GM19023 (cell line): ENCODE results near the gene PKN3.

ENCODE experiments used
- ATAC-seq: cut with Tn5 transposase; IDR thresholded peaks from one replicate; pipeline ENCODE4 v1.9.1; 2021; ENCODE audit warnings: mild to moderate bottlenecking, moderate library complexity; ENCODE audit not compliant: unreplicated experiment

The PKN3 gene

GRCh38 chr9:128715436-128715750 is 13.1 kb downstream of the PKN3 start:
- ATAC-seq: no peak

DNA sequence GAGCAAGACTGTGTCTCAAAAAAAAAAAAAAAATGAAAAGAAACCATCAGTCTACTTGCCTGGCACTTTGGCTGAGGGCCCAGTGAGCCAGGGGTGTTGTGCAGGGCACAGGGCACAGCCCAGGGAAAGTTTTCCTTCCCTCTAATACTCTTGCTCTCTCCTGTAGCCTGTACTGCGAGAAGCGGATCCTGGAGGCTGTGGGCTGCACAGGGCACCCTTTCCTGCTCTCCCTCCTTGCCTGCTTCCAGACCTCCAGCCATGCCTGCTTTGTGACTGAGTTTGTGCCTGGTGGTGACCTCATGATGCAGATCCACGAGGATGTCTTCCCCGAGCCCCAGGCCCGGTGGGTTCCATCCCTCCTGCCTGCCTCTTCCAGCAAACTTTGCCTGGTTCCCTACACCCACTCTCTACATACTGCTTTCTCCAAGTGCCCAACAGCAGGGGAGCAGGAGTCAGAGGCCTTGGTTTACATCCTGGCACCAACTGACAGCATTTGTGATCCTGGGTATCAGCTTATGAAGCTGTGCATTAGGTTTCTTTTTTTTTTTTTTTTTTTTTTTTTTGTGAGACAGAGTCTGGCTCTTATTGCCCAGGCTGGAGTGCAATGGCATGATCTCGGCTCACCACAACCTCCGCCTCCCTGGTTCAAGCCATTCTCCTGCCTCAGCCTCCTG is 14.4 kb downstream of the PKN3 start:
- ATAC-seq: no peak

GRCh38 chr9:128718047-128718446 is 15.7 kb downstream of the PKN3 start:
- no peak for ATAC-seq

GRCh38 chr9:128718475-128718874 is 16.2 kb downstream of the PKN3 start:
- ATAC-seq: no peak

DNA sequence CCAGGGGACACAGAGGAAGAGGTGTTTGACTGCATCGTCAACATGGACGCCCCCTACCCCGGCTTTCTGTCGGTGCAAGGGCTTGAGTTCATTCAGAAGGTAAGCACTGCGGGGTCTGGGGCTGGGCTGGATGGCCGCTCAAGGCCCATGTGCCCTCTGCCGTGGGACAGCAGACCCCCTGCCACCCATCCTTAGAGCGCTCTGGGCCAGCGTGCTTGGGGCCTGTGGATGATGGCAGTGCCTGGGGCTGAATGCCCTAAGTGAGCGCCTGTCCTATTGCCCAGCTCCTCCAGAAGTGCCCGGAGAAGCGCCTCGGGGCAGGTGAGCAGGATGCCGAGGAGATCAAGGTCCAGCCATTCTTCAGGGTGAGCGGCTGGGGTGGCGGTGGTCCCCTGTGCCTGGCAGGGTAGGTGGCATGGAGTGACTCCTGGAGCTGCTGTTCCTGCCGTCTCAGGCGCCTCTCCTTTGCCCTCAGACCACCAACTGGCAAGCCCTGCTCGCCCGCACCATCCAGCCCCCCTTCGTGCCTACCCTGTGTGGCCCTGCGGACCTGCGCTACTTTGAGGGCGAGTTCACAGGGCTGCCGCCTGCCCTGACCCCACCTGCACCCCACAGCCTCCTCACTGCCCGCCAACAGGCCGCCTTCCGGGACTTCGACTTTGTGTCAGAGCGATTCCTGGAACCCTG is 17.8 kb downstream of the PKN3 start:
- ATAC-seq: no peak

GRCh38 chr9:128720841-128721486 is 18.7 kb downstream of the PKN3 start:
- ATAC-seq: no peak

DNA sequence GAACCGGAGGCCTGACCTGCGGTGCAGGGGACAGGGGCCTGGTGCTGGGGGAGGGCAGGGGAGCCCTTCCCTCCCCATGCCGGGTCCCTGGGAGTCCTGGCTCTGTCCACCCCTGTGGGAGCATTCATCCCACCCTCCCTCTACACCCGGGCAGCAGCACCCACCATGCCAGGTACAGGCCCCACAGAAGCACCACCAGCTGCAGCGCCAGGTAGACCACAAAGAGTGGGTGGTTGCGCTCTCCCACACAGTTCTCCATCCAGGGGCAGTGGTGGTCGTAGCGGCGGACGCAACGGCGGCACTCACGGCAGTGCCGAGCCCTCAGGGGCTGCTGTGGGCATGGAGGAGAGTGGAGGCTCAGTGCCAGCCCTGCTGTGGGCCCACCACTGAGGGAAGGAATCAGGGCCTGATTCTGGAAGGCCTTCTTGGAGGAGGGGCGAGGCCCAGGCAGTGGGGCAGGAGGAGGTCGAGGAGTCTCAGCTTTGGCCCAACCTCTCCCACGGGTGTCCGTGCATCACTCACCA is 19.2 kb downstream of the PKN3 start:
- no peak for ATAC-seq

DNA sequence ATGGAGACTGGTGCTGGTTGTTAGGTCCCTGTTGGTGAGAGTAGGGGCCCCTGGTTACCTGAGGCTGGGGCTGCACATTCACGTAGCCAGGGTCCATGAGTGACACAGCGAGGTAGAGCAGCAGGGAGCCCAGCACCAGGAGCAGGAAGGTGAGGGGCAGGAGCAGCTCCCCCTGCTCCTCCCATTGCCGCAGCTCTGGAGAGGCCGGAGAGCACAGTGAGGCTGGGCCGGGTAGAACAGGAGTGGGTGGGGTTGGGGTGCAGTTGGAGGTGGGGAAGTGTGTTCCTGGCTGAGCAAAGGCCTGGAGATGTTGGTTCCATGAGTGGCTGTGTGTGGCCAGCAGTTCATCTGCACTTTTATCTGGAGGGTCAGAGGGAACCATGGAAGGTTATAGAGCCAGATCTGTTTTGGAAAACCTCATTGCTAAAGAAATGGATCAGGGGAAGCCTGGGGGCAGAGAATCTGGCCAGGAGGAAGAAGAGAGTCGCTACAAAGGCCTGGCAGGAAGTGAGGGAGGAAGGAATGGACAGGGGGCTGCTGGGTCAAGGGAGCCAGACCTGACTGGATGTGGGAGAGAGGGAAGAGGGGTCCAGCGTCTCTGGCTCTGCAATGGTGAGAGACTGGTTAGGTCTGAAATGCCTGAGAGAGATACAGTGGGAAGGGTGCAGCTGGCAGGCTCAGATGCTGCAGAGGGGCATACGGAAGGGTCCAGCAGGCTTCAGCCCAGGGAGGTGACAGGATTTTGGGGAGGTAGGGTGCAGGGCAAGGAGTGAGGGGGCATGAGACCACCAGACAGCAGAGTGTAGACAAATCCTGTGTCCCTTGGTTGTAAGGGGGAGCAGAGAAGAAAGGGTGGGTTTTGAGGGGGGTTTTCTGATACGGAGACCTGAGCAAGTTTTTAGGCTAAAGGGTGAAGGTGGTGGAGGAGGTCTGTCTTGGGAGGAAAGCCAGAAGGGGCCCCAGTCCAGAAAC is 20.4 kb downstream of the PKN3 start:
- no peak for ATAC-seq

- ATAC-seq: no peak
Measured at GRCh38 chr9:128723352-128723865, 21.1 kb downstream of the PKN3 start.

GRCh38 chr9:128723866-128724743 is 21.8 kb downstream of the PKN3 start, which contains the start of gene ZDHHC12:
Gene ZDHHC12, minus strand, starts transcription at chr9:128724127. Its CDS starts 34 bp downstream, at chr9:128724093.
- ATAC-seq: peak; percentile 95

DNA sequence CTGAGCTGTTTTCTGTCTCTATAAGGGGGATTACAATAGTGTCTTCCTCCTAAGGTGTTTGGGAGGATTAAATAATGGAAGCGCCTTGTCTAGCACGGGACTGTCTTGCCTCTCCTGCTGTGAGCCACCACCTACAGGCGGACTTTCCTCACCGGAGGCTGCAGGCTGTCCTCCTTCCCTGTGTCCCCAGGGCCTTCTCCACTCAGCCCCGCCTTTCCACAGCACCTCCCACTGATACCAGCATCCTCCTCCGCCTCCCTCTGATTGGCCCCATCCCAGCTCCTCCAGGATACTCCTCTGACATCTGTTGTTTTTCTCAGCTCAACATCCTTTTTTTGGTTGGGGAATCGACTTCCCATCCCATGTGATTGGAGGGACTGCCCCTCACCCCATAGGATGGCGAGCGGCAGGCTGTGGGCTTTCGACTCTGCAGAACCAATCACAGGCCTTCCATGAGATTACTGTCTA is 22.5 kb downstream of the PKN3 start:
- ATAC-seq: no peak

DNA sequence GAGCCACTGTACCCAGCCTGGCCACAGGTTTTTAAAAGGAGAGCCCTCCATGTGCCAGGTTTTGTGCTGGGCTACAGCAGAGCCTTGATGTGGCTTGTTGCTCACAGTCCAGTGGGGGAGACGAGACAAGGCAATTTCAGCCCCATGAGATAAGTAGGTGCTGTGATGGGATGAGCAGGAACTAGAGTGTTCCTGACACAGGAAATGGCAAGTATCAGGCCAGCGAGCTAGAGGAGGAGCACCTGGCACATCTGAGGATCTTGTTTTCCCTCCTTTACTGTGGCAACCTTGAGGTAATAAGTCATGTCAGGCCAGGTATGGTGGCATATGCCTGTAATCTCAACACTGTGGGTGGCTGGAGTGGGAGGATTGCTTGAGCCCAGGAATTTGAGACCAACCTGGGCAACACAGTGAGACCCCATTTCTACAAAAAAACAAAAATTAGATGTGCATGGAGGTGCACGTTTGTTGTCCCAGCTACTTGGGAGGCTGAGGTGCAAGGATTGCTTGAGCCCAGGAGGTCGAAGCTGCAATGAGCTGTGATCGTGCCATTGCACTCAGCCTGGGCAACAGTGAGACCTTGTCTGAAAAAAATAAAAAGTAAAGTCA is 25.4 kb downstream of the PKN3 start:
- no peak for ATAC-seq

GRCh38 chr9:128728298-128728697 is 26.0 kb downstream of the PKN3 start:
- no peak for ATAC-seq

GRCh38 chr9:128729302-128729701 is 27.0 kb downstream of the PKN3 start:
- ATAC-seq: no peak

GRCh38 chr9:128729766-128730517 is 27.6 kb downstream of the PKN3 start:
- no peak for ATAC-seq

GRCh38 chr9:128731093-128731492 is 28.8 kb downstream of the PKN3 start:
- no peak for ATAC-seq

DNA sequence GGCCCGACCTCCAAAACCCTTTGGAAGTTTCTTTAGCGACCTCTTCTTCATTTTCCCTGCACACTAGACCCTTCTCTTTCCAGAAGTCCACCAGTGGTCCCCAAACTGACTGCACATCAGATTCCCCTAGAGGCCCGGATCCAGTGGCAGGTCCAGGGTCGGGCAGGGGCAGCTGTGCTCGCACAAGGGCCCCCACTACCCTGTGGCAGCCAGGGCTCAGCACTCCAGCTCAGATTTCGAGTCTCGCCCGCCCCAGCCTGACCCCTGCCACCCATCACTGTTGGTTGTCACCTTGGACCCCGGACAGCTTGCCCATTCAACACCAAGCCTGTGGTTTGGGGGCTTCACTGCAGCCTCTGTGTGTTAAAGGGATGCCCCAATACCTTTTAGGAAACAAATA is 29.4 kb downstream of the PKN3 start:
- no peak for ATAC-seq

DNA sequence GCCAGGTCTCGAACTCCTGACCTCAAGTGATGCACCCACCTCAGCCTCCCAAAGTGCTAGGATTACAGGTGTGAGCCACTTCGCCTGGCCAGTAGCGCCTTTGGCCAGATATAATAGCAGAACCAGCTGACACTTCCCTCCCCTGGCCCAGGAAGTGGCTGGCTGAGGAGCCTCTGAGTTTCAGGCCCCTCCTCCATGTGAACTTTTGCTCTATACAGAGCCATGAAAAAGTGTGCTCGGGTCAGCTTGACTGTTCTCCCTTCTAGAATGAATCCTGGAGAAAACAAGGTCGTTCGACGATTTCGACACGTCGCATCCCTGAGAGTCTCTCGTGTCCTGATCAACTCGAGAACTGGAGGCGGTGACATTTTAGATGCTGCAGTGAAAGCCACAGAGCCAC is 30.3 kb downstream of the PKN3 start:
- ATAC-seq: no peak
